ENCODE measurements around the gene CR1. TPM values are rescaled to one million over a fixed set of nuclear protein-coding genes. Genes with fewer than 3 reads are reported as not detected.
"Not testable (repeated sequence)": the region's sequence is repeated elsewhere in the genome, so short reads cannot be mapped to it uniquely, and the experiment has no call there.

Gene CR1
- total and polyA plus RNA-seq, 5 donors from 2014 or later = 0.02 to 0.94 (median 0.14) TPM

DNA sequence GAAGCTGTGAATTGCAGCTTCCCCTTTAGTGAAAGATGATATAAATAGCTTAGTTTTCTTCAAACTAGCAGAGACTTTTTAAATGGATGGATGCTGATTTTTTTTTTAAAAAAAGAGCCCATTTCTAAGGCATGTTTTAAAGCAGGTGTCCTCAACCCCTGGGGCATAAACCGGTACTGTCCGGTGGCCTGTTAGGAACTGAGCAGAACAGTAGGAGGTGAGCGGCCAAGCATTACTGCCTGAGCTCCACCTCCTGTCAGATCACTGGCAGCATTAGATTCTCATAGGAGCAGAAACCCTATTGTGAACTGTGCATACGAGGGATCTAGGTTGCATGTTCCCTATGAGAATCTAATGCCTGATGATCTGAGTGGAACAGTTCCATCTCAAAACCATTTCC is 180.2 kb downstream of the CR1 start:
- no peak overlapping the region for H3K4me3 Mint-ChIP-seq
- no peaks in the 10 kb centered on the region for H3K36me3 Mint-ChIP-seq
- Histone ChIP-seq H3K4me1 (ENCODE audit: control insufficient read depth, insufficient read depth, low read length, poor library complexity, severe bottlenecking) (no peaks in the 10 kb centered on the region), H3K9me3 (ENCODE audit: control insufficient read depth in 2 of 2, low read length in 2 of 2) (no peaks in the 10 kb centered on the region), H3K36me3 (ENCODE audit: control insufficient read depth, insufficient read depth, low read length) (no peaks in the 10 kb centered on the region), H3K27me3 (ENCODE audit: control insufficient read depth, insufficient read depth, low read length) (peaks cover 9% of the 10 kb centered on the region), H3K27ac (ENCODE audit: insufficient read depth, low read length, poor library complexity, severe bottlenecking) (no peak overlapping the region), H3K4me3 (ENCODE audit: low read depth, low read length) (no peak overlapping the region)
- H3K27ac Mint-ChIP-seq = no peak overlapping the region
- no peak for ATAC-seq (ENCODE audit: low read depth in 2 of 2)
- no peak for DNase-seq
- H3K9me3 Mint-ChIP-seq = peaks cover 0 to 2% (median 0%) of the 10 kb centered on the region in 7 donors
- peaks cover 29% of the 10 kb centered on the region for H3K27me3 Mint-ChIP-seq
- H3K4me1 Mint-ChIP-seq = no peaks in the 10 kb centered on the region

DNA sequence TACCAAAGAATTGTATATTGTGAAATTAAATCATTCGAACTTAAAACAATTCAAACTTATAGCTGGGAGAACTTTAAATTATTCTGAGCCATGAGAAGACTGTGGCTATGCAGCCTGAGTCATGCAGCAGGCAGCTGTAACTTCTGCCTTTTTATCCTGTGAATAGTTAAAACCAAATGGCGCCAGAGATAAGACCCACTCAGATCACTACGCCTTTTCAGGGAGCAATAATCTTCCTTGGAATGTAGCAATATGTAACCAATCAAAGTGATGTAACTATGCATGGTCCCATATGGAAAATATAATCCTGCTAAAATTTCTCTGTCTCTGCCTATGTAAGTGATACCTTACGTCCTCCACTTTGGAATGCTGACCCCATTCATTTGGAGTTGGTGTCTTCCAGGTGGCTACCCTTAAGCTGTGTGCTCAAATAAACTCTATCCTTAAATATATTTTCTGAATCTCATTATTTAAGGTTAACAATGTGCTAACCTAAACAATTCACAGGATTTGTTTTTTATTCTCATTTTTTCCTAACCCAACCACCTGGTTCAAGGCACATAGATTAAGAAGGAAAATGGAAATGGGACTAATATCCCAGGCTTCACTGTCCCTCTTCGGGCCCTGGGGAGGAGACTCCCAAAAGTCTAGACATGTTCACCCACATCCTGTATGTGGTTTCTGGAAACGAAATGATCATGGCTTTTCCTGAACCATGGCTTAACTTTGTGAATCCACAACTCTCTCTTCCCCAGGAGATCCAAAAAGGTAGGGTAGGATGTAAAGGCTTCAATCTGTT is 184.8 kb downstream of the CR1 start:
- not testable (repeated sequence) for DNase-seq; H3K27me3 ChIP-seq (ENCODE audit: control insufficient read depth, insufficient read depth, low read length); H3K36me3 ChIP-seq (ENCODE audit: control insufficient read depth, insufficient read depth, low read length); H3K4me3 Mint-ChIP-seq; H3K4me1 Mint-ChIP-seq; H3K4me3 ChIP-seq (ENCODE audit: low read depth, low read length); H3K9me3 Mint-ChIP-seq; H3K27ac Mint-ChIP-seq; H3K27ac ChIP-seq (ENCODE audit: insufficient read depth, low read length, poor library complexity, severe bottlenecking); H3K36me3 Mint-ChIP-seq; H3K4me1 ChIP-seq (ENCODE audit: control insufficient read depth, insufficient read depth, low read length, poor library complexity, severe bottlenecking); ATAC-seq (ENCODE audit: low read depth in 2 of 2); H3K9me3 ChIP-seq (ENCODE audit: control insufficient read depth in 2 of 2, low read length in 2 of 2)
- H3K27me3 Mint-ChIP-seq = peaks cover 46% of the 10 kb centered on the region

DNA sequence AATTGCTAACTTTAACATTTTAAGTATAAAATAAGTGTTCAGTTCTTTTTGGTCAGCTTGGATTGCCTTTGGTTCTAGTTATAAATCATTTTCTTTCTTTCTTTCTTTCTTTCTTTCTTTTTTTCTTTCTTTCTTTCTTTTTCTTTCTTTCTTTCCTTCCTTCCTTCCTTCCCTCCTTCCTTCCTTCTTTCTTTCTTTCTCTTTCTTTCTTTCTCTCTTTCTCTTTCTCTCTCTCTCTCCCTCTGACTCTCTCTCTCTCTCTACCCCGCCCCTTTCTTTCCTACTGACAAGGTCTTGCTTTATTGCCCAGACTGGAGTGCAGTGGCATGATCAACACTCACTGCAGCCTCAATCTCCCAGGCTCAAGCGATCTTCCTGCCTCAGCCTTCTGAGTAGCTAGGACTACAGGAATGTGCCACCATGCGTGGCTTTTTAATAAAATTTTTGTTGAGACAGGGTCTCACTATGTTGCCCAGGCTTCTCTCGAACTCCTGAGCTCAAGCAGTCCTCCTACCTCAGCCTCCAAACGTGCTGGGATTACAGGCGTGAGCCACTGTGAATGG is 187.0 kb downstream of the CR1 start:
- not testable (repeated sequence) for H3K36me3 ChIP-seq (ENCODE audit: control insufficient read depth, insufficient read depth, low read length); H3K9me3 ChIP-seq (ENCODE audit: control insufficient read depth in 2 of 2, low read length in 2 of 2); DNase-seq; H3K27ac Mint-ChIP-seq; H3K4me3 ChIP-seq (ENCODE audit: low read depth, low read length); H3K27ac ChIP-seq (ENCODE audit: insufficient read depth, low read length, poor library complexity, severe bottlenecking); H3K4me1 ChIP-seq (ENCODE audit: control insufficient read depth, insufficient read depth, low read length, poor library complexity, severe bottlenecking); ATAC-seq (ENCODE audit: low read depth in 2 of 2); H3K4me1 Mint-ChIP-seq; H3K36me3 Mint-ChIP-seq; H3K27me3 ChIP-seq (ENCODE audit: control insufficient read depth, insufficient read depth, low read length); H3K9me3 Mint-ChIP-seq; H3K4me3 Mint-ChIP-seq
- peaks cover 38% of the 10 kb centered on the region for H3K27me3 Mint-ChIP-seq

DNA sequence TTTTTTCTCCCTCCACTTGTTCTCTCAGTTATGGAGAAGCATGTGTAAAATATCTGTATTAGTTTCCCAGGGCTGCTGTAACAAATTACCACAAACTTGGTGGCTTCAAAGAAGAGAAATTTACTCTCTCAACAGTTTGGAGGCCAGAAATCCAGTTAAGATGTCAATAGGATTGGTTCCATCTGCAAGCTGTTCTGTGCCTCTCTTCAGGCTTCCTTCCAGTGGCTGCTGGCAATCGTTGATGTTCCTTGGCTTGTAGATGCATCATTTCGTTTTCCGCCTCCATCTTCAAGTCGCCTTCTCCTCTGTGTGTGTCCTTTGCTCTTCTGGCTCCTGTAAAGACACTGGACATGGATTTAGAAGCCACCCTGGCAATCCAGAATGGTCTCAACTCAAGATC is 194.6 kb downstream of the CR1 start:
- H3K27ac ChIP-seq (ENCODE audit: insufficient read depth, low read length, poor library complexity, severe bottlenecking); H3K36me3 ChIP-seq (ENCODE audit: control insufficient read depth, insufficient read depth, low read length); H3K9me3 Mint-ChIP-seq; H3K36me3 Mint-ChIP-seq; ATAC-seq (ENCODE audit: low read depth in 2 of 2); DNase-seq; H3K9me3 ChIP-seq (ENCODE audit: control insufficient read depth in 2 of 2, low read length in 2 of 2); H3K4me1 Mint-ChIP-seq; H3K4me3 Mint-ChIP-seq; H3K4me1 ChIP-seq (ENCODE audit: control insufficient read depth, insufficient read depth, low read length, poor library complexity, severe bottlenecking); H3K27ac Mint-ChIP-seq; H3K4me3 ChIP-seq (ENCODE audit: low read depth, low read length): not testable (repeated sequence)
- peaks cover 11% of the 10 kb centered on the region for H3K27me3 ChIP-seq (ENCODE audit: control insufficient read depth, insufficient read depth, low read length)
- H3K27me3 Mint-ChIP-seq = peaks cover 16% of the 10 kb centered on the region

DNA sequence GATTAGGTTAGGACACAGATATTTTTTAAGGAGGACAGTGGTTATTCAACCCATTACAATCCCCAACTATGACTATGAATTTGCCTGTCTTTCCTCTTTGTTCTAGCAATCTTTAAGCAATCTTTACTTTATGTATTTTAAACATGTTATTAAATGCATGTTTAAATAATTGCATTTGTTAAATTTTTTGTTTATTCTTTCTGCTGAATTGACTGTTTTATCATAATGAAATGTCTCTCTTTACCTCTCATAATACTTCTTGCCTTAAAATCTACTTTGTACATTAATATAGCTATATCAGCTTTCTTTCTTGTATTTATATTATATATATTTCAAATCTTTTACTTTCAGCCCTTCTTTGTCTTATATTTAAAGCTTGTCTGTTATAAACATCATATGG is 195.1 kb downstream of the CR1 start:
- Mint-ChIP-seq H3K27me3 (peaks cover 16% of the 10 kb centered on the region), H3K9me3 (peaks cover 0 to 1% (median 0%) of the 10 kb centered on the region in 7 donors), H3K4me3 (no peak overlapping the region), H3K36me3 (no peaks in the 10 kb centered on the region), H3K27ac (no peak overlapping the region), H3K4me1 (no peaks in the 10 kb centered on the region)
- DNase-seq (no peak), ATAC-seq (ENCODE audit: low read depth in 2 of 2) (no peak)
- Histone ChIP-seq H3K4me3 (ENCODE audit: low read depth, low read length) (no peak overlapping the region), H3K4me1 (ENCODE audit: control insufficient read depth, insufficient read depth, low read length, poor library complexity, severe bottlenecking) (no peaks in the 10 kb centered on the region), H3K36me3 (ENCODE audit: control insufficient read depth, insufficient read depth, low read length) (no peaks in the 10 kb centered on the region), H3K27ac (ENCODE audit: insufficient read depth, low read length, poor library complexity, severe bottlenecking) (no peak overlapping the region), H3K9me3 (ENCODE audit: control insufficient read depth in 2 of 2, low read length in 2 of 2) (no peaks in the 10 kb centered on the region), H3K27me3 (ENCODE audit: control insufficient read depth, insufficient read depth, low read length) (peaks cover 11% of the 10 kb centered on the region)

Other genes starting within 250 kb of the CR1 start
- gene CD55, start 174.5 kb upstream of the CR1 start, total RNA-seq = 120 TPM
- 10 to 100 TPM; 45.4 to 65.8 (median 53.8) TPM for gene CD55, start 174.5 kb upstream of the CR1 start, polyA plus RNA-seq
- 0.22 TPM for gene CR2, start 41.8 kb upstream of the CR1 start, total RNA-seq
- gene CR2, start 41.8 kb upstream of the CR1 start, polyA plus RNA-seq = under 1 TPM in 3 of 4 donors, not detected in 1; 0.25 to 0.69 (median 0.33) TPM
- gene CR1L, start 149.0 kb downstream of the CR1 start, total RNA-seq = not detected
- not detected for gene CR1L, start 149.0 kb downstream of the CR1 start, polyA plus RNA-seq

All from CD4-positive, CD25-positive, alpha-beta regulatory T cell (primary cell).